BE2C (cell line): ENCODE results near the gene DENND5B.
"Not testable (repeated sequence)": the region's sequence is repeated elsewhere in the genome, so short reads cannot be mapped to it uniquely, and the experiment has no call there.

Experiments used
- DNase-seq: peaks from one replicate; pipeline ENCODE4 v3.0.0-alpha.2; 2020
- H3K27me3 ChIP-seq: fragments of 250-450 bp; sonication (Bioruptor Pico); 2 replicates; pipeline ENCODE4 v1.5.1; 2020; ENCODE audit warnings: mild to moderate bottlenecking
- H3K36me3 ChIP-seq: fragments of 250-450 bp; sonication (Bioruptor Pico); 2 replicates; pipeline ENCODE4 v1.5.1; 2020; ENCODE audit warnings: mild to moderate bottlenecking
- H3K4me1 ChIP-seq: fragments of 250-450 bp; sonication (Bioruptor Pico); 2 replicates; pipeline ENCODE4 v1.5.1; 2020
- H3K4me3 ChIP-seq: 2 replicates; pipeline ENCODE4 v1.5.1; 2011; ENCODE audit warnings: low read depth, low read length
- H3K9me3 ChIP-seq: fragments of 250-450 bp; sonication (Bioruptor Pico); 2 replicates; pipeline ENCODE4 v1.5.1; 2020
- CTCF ChIP-seq: IDR thresholded peaks from 2 replicates; pipeline ENCODE4 v1.5.1; 2012; ENCODE audit warnings: mild to moderate bottlenecking, low read depth, low read length

The DENND5B gene

GRCh38 chr12:31583878-31584277, 7.1 kb downstream of the DENND5B start:
- no peak overlapping the region for H3K4me3 ChIP-seq
- DNase-seq: no peak
- no peaks in the 10 kb centered on the region for H3K4me1 ChIP-seq
- no peak for TF ChIP-seq CTCF
- H3K27me3 ChIP-seq: no peaks in the 10 kb centered on the region
- H3K36me3 ChIP-seq: no peaks in the 10 kb centered on the region
- no peaks in the 10 kb centered on the region for H3K9me3 ChIP-seq

GRCh38 chr12:31582155-31582554, 8.8 kb downstream of the DENND5B start:
- Histone ChIP-seq H3K36me3 (no peaks in the 10 kb centered on the region), H3K4me1 (no peaks in the 10 kb centered on the region), H3K27me3 (no peaks in the 10 kb centered on the region), H3K9me3 (no peaks in the 10 kb centered on the region), H3K4me3 (no peak overlapping the region)
- TF ChIP-seq CTCF: no peak
- DNase-seq: no peak

- no peak for DNase-seq
- no peaks in the 10 kb centered on the region for H3K27me3 ChIP-seq
These were observed 12.3 kb downstream of the DENND5B start for GRCh38 chr12:31578632-31579031.

GRCh38 chr12:31574803-31575575, 15.9 kb downstream of the DENND5B start:
- H3K4me1 ChIP-seq: peaks cover 5% of the 10 kb centered on the region; the same call in 1 of the 2 replicates
- no peak overlapping the region for H3K4me3 ChIP-seq
- no peaks in the 10 kb centered on the region for H3K36me3 ChIP-seq
- no peak for TF ChIP-seq CTCF
- no peaks in the 10 kb centered on the region for H3K9me3 ChIP-seq
- no peaks in the 10 kb centered on the region for H3K27me3 ChIP-seq
- DNase-seq: no peak

More at GRCh38 chr12:31578632-31579031, 12.3 kb downstream of the DENND5B start:
- Histone ChIP-seq H3K4me1 (no peaks in the 10 kb centered on the region), H3K4me3 (no peak overlapping the region), H3K9me3 (no peaks in the 10 kb centered on the region), H3K36me3 (no peaks in the 10 kb centered on the region)
- no peak for TF ChIP-seq CTCF

- H3K9me3 ChIP-seq, H3K4me1 ChIP-seq, DNase-seq, H3K4me3 ChIP-seq, H3K36me3 ChIP-seq, H3K27me3 ChIP-seq: not testable (repeated sequence)
These were observed 16.6 kb downstream of the DENND5B start for GRCh38 chr12:31574367-31574766.

- no peak overlapping the region for H3K4me3 ChIP-seq
- H3K27me3 ChIP-seq: no peaks in the 10 kb centered on the region
- H3K4me1 ChIP-seq: peaks cover 5% of the 10 kb centered on the region; the same call in 1 of the 2 replicates
- DNase-seq: no peak
- H3K36me3 ChIP-seq: no peaks in the 10 kb centered on the region
- H3K9me3 ChIP-seq: no peaks in the 10 kb centered on the region
- no peak for TF ChIP-seq CTCF
These were observed 17.9 kb downstream of the DENND5B start for GRCh38 chr12:31572900-31573600.
